Vagina (tissue), 2 donors: ENCODE results near the gene UTP11.

Experiments used
- POLR2A ChIP-seq, 2 donors: fragments of 450-650 bp; IDR thresholded peaks; one replicate each; pipeline ENCODE4 v1.6.1; 2017; ENCODE audit warnings: antibody characterized with exemption in 2 of 2, mild to moderate bottlenecking in 2 of 2, moderate library complexity in 2 of 2
- POLR2AphosphoS5 ChIP-seq, 2 donors: sonication (generic); formaldehyde crosslinking; IDR thresholded peaks; one replicate each; pipeline ENCODE4 v1.9.0; 2017; ENCODE audit warnings: antibody characterized with exemption in 2 of 2, mild to moderate bottlenecking in 2 of 2, low read depth in 1 of 2; ENCODE audit not compliant: insufficient read depth in 1 of 2
- TF ChIP-seq, protein P1 (sequence below), 3 experiments: fragments of 450-650 bp in 2 of 3; fragments of 200-600 bp in 1 of 3; sonication (generic) in 1 of 3; IDR thresholded peaks; one replicate each; pipeline ENCODE4 v1.5.1; 2017 to 2019; ENCODE audit warnings: antibody characterized with exemption in 3 of 3, mild to moderate bottlenecking in 2 of 3, moderate library complexity in 2 of 3

DNA sequence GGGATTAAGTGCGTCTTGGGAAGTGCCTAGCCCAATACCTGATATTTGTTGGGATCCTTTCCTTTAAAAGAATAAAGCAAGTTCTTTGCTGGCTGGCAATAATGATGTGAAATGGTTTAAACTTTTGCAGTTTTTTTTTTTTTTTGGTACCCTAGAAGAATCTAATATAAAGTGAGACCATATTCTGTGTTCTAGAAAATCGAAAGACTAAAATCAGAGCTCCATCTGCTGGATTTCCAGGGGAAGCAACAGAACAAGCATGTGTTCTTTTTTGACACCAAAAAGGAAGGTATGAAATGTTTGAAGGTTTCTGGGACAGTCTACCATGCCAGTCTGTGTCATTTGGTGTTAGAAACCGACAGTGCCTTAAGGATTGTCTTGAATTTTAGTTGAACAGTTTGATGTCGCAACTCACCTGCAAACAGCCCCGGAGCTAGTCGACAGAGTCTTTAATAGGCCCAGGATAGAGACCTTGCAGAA, 6.4 kb downstream of the UTP11 start:
- TF ChIP-seq, protein P1, sequence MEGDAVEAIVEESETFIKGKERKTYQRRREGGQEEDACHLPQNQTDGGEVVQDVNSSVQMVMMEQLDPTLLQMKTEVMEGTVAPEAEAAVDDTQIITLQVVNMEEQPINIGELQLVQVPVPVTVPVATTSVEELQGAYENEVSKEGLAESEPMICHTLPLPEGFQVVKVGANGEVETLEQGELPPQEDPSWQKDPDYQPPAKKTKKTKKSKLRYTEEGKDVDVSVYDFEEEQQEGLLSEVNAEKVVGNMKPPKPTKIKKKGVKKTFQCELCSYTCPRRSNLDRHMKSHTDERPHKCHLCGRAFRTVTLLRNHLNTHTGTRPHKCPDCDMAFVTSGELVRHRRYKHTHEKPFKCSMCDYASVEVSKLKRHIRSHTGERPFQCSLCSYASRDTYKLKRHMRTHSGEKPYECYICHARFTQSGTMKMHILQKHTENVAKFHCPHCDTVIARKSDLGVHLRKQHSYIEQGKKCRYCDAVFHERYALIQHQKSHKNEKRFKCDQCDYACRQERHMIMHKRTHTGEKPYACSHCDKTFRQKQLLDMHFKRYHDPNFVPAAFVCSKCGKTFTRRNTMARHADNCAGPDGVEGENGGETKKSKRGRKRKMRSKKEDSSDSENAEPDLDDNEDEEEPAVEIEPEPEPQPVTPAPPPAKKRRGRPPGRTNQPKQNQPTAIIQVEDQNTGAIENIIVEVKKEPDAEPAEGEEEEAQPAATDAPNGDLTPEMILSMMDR (IDR thresholded peaks at IDR 0.05): peak in 2 of 3 experiments; percentile 25 to 59
- no peak for TF ChIP-seq POLR2A (IDR thresholded peaks at IDR 0.05)
- no peak for TF ChIP-seq POLR2AphosphoS5 (IDR thresholded peaks at IDR 0.05; ENCODE audit: insufficient read depth in 1 of 2, low read depth in 1 of 2)
